NCI-H2029 treated with DMSO at 0.1 percent for 48 hours (cell line): ENCODE results near the gene CHSY3.

Experiments used
- DNase-seq: peaks from one replicate; lab custom pipeline; 2025; lab: John Stamatoyannopoulos, UW

Gene CHSY3

DNA sequence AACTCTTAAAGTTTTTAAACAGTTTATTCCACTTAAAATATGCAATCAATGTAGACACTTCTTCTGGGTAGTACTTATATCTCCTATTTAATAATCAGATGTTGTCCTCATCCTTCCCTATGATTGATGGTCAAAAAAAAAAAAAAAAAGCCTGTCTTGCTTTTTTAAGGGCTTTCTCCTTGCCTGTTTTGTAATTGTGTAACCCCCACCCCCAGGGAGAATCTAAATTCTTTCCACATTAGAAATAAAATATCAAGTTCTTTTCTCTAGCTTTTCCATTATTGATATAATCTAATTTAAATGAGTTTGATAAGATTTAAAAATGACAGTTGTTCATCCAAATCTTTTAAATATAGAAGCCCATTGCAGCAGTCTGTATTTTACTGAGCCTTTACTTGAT is 119.7 kb downstream of the CHSY3 start:
- DNase-seq: no peak

DNA sequence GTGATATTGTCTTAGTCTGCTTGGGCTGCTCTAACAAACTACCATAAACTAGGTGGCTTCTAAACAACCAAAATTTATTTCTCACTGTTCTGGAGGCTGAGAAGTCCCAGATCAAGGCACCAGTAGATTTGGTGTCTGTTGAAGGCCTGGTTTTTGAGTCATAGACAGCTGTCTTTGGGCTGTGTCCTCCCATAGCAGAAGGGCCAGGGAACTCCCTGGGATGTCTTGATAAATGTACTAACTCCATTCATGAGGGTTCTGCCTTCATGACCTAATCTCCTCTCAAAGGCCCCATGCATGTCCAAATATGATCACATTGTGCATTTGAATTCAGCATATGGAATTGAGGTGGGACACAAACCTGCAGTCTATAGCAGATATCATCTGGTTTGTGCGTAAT is 121.2 kb downstream of the CHSY3 start:
- no peak for DNase-seq

DNA sequence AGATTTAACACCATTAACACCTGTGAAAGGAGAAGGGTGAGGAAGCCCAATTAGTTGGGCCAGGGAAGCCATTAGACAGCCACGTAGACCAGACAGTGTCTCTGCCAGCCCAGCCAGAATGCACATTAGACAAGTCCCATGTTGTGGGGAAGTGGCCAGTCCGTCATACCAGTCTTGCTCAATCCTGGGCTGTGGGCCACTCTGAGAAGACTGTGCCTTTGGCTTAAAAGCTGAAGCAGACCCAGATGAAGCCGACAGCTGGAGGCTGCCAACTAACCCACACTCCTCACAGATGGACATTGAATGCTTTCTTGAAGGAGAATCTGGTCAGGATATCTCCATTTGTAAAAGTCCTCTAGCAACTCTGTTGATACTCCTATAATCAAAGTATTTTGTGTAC is 128.5 kb downstream of the CHSY3 start:
- no peak for DNase-seq

DNA sequence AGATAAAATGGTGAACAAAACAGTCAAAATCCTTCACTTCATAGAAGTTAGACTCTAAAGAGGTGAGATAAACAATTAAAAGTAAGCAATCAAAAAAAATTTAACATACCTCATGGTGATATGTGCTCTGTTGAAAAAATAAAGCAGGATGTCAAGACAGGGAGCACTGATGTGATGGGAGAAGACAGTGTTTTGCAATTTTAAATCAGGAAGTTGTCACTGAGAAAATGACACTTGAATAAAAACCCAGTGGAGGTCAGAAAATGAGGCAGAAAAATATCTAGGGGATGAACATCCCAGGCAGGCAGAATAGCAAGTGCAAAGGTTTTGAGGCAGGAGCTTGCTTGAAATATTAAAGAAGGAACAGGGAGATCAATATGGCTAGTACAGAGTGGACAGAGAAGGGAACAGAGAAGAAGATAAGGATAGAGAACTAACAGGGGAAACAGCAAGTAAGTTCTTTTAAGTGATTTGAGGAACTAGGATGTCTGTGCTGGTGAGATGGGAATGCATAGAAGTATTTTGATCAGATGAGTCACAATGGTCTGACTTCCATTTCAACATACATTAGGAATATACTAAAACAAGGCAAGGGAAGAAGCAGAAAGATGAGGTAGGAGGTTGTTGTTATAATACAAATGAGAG is 130.4 kb downstream of the CHSY3 start:
- no peak for DNase-seq

DNA sequence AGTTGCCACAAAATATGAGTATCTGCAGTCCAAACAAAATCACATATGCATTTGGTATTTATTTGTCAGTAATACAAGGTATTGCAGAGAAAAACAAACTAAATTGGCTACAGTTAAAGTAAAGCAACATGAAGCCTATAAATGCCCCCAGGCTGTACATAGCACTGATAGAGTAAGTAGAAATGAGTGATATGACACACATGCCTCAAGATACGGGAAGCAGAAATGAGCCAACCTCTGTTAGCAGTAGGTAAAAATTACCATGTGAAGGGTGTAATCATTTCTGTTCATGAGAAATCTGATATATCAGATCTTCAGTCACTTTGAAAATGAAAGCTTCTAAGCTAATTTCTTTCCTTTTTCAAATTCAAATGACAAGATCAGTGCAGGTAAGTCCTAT is 131.1 kb downstream of the CHSY3 start:
- DNase-seq: no peak

DNA sequence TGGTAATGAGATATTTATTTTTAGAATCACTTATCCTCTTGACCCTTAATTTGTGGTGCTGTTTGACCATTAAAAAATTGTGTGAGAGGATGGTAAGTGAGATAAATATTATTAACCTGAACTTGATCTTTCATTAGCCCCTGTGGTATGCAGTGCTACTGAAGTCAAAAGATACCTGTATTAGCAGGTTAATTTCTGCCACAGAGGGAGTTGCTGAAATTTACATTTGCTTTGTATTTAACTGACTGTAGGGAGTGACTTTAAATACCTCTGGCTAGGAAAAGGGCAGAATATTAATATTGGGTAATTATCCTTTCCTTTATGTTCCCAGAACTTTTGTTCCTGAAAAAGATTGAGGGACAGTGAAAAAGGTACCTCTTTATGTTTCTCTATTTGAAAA is 133.6 kb downstream of the CHSY3 start:
- no peak for DNase-seq

DNA sequence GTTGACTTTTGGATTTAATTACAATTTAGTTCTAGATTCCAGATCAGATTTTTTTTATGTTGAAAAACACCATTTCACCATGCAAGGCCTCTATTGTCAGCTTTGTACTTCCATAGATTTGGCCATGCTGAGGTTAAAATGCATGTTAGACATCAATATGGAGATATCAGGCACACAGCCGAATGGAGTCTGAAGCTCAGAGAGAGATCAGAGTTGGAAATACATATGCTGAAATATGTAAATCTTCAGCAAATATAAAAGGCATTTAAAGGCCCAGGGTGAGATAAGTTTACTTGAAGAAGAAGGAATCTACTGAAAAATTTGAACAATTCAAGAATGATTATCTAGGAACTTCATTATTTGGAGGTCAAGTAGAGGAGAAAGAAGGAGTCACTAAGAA is 139.6 kb downstream of the CHSY3 start:
- no peak for DNase-seq

DNA sequence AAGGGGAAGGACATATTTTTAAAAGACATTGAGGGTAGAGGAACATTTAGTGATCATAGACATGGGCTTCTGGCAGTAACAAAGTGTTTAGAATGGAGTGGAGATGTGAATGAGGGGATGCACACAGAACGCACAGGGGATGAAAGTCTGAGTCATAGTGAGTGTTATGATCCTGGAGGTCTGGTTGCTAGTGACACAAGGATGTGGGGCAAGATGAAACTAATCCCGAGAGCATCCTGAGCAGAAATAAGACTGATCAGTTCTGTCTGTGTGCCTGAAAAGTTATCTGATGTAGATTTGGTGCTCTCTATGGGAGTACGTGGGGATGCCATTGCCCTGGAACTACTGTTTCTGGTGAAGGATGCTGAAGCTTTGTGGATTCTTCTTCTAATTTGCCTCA is 141.1 kb downstream of the CHSY3 start:
- DNase-seq: no peak

DNA sequence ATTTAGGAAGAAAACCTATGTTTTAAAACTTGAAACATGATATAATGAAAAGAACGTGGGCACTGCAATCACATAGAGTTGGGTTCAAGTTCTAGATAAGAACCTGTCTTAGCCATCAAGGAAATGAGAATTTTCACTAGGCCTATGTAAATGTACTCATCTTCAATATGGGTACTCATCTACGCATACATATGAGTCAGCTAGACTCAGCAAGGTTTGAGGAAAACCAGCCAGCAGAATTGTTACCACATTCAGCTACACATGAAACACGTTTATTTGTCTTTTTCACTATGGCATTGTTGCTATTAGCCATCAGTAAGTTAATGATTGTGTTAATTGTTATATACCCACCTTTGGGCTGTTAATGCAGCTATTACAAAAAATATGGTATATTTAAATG is 146.3 kb downstream of the CHSY3 start:
- no peak for DNase-seq

DNA sequence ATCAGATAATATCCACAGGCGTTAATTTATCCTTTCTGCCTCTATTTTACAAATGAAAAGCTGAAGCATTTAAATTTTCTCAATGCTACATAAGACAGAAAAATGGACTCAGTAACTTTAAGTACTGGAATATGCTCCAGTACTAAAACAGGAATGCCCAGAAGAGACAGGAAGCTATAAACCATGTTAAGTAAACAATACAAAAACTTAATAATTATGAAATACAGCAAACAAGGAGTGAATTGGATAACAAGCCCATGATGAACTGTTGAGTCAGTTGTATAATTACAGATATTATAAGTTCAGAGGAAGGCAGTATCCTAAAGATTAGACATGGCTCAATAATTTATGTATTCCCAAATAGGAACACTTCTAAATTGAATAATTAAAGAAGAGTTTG is 148.5 kb downstream of the CHSY3 start:
- DNase-seq: no peak

DNA sequence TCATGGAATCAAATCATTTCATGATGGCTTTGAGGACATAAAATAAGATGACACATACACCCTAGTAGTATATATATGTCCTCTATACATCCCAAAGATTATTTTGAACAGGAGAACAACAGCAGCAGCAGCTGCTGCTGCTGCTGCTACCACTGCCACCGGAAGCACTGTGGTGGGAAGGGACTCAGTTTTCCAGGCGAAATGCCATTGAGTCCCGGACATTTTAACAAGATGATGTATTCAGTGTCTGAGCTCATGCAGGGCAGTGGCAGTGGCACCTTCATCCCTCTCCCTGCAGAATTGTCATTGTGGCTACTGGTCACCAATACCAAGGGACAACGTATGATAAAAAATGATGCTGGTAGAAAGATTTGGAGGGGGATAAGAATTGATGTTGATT is 151.3 kb downstream of the CHSY3 start:
- no peak for DNase-seq

DNA sequence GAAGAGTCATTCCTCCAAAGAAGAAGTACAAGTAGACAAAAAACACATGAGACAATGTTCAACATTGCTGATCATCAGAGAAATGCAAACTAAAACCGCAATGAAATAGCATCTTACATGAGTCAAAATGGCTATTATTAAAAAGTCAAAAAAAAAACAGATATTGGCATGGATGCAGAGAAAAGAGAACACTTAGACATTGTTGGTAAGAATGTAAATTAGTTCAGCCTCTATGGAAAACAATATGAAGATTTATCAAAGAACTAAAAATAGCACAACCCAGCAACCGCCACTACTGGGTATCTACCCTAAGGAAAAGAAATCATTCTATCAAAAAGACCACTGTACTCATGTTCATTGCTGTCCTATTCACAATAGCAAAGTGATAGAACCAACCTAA is 157.5 kb downstream of the CHSY3 start:
- no peak for DNase-seq

DNA sequence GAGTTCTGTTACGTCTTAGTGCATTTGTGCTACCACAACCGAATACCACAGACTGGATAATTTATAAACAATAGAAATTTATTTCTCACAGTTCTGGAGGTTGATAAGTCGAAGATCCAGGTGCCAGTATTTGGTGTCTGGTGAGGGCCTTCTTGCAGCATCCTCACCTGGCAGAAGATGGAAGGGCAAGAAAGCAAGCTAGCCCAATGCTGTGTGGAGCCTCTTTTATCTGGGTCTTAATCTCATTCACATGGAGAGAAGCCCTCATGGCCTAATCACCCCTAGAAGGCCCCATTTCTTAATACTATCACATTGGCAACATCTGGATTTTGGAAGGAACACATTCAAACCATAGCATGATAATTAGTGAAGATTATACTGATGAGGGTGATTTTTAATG is 159.3 kb downstream of the CHSY3 start:
- DNase-seq: no peak

DNA sequence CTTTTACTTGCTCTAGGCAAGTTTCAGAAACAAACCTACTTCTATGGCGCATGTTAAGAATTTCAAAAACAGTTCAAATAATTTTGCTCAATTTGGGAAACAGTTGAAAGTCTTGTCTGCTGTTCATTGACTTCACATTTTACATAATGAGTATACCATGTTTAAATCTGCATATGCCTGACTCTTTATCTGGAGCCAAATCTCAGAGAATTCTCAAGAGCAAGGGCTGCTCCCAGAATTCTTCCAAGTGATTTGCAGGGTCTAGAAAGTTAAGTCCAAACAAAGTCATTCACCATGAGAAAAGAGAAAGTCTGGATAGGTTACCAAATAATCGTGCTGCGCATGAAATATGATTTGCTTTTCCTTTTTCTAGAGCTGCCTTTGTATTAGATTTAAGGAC is 160.2 kb downstream of the CHSY3 start:
- no peak for DNase-seq

DNA sequence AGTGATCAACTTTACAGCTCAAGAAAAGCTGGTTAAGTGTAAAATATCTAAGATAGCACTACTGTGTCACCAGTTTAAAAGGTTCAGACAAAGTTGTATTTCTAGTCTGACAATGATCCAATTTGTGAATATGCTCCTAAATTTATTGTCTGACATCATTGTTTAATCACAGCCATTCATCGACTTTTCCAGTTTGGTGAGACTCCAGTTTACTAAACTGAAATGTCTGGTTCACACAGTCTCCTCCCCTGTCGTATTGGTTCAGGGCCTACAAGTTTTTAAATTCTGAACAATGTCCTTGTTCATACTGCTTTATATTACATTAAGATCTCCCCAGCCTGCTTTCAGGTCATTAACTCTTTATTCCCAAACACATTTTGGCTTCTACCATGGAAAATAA is 161.4 kb downstream of the CHSY3 start:
- no peak for DNase-seq

DNA sequence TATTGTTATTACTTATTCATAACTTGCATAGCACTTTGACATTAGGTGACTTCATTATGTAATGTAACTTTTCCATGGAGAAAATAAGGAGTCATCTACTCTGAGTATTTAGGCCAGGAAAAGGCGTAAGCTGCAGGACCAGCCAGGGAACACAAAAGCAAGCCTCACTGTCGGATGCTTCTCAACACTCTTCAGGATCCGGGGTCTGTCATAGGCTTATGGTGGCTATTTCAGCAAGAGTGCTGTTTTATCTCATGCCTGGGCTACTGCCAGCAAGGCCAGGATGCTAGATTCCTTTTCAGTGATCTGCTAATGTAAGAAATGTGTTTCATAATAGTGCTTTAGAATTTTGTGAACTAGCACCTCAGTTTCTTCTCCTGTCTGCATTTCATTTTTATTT is 162.4 kb downstream of the CHSY3 start:
- no peak for DNase-seq

DNA sequence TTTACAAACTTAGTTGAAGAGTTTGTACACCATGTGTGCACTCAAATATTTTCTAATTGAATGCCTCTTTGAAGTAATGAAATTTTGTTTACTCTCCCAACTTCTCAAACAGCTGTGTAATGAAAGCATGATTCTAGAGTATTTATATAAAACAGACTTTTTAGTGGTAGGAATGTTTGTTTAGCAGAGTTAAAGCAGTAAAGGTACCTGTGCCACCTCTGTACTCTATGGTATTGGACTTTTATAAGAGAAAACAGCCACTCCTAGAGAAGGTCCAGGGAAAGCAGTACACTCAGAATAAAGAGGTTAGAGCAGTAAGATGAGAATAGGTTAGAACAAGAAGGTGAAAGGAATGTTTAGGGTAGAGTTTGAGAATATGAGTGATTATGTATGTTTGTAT is 163.1 kb downstream of the CHSY3 start:
- DNase-seq: no peak

DNA sequence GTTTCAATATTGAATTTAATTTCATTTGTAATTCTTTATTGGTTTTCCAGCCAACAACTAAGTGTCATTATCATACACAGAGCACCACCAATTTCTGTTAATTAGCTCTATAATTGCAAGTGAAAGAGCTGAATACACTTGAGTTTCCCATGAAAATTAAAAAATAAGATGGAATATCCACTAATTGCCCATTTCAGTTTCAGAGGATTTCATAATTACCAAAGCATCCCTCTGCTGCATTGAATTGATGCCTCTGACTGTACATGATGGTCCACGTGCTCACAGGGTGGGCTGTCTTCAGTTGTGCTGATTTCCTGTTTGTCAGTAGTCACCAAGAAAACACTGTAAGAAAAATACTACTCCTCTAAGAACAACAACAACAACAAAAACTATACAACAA is 163.8 kb downstream of the CHSY3 start:
- DNase-seq: no peak

DNA sequence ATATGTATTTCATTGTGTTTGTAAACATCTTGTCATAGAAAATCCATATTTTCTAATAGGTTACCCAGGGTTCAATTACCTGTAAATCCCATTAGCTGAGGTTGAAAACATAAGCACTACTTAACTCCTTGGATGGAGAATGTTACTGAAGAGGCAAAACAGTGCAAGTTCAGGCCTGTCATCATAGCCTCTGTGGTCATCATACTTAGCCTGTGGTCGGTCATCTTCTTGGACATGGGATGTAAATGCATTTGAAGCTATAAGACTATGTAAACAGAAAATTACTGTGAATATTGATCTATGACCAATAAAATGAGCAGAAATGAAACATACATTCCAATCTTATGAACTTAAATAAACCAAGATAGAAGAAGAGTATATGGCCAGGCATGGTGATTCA is 164.7 kb downstream of the CHSY3 start:
- no peak for DNase-seq

DNA sequence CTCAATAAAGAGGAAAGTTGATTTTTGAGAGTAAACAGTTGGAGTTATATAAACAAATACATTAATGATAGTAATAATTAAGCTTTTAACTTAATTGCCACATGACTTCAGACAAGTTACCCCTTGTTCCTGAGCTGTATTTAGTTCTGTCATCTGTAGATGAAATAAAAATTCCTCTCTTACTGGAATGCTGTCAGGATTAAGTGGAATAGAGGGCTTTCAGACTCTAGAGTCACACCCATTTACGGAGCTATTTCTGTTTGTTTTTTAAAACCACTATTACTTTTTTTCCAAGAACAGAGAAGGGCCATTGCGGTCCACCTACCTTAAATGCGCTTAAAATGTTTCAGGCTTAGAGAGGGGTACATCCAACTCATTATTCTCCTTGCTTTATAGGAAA is 170.6 kb downstream of the CHSY3 start:
- no peak for DNase-seq

DNA sequence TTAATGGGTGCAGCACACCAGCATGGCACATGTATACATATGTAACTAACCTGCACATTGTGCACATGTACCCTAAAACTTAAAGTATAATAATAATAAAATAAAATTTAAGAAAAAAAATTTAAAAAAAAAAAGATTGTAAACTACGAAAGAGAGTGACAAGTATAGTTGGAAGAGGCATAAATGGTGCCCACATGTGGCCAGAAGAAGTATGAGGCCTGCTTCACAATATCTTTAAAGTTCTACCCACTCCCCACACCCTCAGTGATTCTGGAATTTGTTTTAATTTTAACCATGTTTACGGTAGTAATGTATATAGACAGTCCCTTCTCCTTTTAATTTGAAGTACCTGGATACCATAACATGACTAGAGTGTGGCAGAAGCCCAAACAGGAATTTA is 172.7 kb downstream of the CHSY3 start:
- DNase-seq: no peak

DNA sequence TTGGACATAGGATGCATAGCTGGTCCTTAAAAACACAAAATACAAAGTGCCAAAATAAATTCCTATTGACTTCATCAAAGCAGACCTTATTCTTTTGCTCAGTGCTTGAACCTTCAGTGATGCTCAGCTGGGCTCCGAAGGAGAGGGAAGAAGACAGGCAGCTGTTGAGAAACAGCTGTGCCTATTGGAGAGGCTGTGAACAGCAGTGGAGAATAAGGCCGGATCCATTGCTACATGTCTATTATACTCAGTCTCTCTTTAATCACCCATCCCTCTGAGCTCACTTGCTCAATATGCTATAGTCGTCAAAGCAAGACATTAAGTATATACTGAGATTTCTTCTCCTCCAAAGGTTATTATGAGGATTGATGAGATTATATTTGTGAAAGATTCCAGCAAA is 174.4 kb downstream of the CHSY3 start:
- no peak for DNase-seq

DNA sequence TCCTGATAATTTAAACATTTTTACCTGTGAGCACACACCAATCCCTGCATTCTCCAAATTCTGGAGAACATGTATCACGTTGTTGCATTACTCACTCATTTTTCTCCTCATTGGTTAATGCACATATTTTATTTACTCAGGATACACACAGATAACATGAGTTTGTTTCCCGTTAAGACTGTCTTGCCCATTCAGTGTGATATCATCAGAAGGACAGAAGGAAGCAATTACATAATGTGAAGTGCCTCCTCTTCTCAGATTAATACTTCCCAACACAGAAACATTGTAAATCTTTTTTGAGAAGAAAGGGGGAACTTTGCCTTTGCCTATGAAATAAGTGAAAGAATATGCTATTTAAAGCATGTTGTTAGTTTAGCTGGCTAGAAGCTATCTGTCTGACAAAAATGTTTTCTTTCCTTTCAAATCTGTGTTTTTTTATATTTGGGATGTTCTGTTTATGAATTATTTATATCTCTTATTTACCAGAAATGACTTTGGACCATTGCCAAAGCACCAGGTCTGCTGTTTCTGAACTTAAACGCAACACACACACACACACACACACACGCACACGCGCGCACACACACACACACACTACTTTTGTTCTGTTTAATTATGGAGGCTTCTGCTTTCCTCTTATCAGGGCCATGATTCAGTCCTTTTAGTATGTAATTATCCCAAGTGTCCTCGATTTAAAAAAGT is 186.5 kb downstream of the CHSY3 start:
- DNase-seq: no peak

DNA sequence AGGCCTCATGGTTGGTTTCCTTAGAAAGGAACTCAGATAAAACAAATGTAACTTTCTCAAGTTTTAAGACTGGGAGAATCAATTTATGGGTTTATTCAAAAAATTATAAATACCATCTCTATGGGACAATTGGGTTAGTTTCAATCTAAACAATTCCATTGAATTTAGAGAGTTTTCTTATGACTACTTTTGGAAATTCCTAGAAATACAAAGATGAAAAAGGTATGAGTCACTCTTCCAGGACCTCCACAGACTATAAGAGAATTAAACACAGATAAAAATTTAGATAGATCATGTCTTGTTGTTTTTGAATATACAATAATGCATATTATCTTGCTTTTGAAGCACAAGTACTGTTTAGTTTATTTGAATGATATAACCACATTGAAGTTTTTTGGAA is 188.7 kb downstream of the CHSY3 start:
- DNase-seq: no peak
